Activated T-cell treated with anti-CD3 and anti-CD28 coated beads for 4 hours (primary cell): ENCODE results near the gene ALDH3B2.
"Not testable (repeated sequence)": the region's sequence is repeated elsewhere in the genome, so short reads cannot be mapped to it uniquely, and the experiment has no call there.

Source experiments
- DNase-seq: peaks from one replicate; pipeline ENCODE4 v3.0.0-alpha.2; 2020

ALDH3B2 gene

GRCh38 chr11:67628710-67629385 lies 45.6 kb downstream of the ALDH3B2 start:
- no peak for DNase-seq

- DNase-seq = no peak
Observed at GRCh38 chr11:67627812-67628624, 46.4 kb downstream of the ALDH3B2 start.

DNA sequence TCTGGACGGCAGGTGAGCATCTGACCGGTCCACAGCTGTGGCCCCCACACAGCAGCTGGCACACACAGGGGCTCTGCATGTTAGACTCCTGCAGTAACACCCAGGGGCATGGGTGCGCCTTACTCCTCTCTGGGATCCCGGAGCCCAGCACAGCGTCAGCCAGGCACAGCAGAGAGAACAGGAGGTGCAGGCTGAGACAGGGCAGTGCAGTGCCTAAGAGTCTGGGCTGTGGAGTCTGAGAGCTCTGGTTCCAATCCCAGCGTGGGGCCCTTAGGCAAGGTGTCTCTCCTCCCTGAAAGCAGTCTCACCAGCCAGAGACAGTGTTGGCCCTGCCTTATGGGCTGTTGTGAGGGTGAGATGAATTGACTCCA lies 47.0 kb downstream of the ALDH3B2 start:
- DNase-seq = no peak

DNA sequence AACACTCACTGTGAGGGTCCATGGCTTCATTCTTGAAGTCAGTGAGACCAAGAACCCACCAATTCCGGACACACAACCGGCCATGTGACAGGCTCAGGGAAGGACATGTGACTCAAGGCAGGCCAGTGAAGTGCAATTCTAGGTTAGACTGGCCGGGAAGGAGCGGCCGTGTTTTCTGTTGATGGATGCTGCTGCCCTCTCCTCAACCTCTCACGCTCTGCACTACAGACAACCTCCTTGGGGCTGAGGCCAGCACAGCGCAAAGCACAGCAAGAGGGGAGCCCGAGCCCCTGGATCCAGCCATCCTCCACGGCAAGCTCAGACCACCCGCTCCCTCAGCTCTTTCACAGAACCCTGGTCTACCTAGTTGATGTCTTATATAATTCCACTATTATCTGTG lies 47.5 kb downstream of the ALDH3B2 start:
- no peak for DNase-seq

- DNase-seq = not testable (repeated sequence)
Observed at GRCh38 chr11:67626131-67626833, 48.1 kb downstream of the ALDH3B2 start.

- not testable (repeated sequence) for DNase-seq
Observed at GRCh38 chr11:67623795-67624194, 50.6 kb downstream of the ALDH3B2 start.

DNA sequence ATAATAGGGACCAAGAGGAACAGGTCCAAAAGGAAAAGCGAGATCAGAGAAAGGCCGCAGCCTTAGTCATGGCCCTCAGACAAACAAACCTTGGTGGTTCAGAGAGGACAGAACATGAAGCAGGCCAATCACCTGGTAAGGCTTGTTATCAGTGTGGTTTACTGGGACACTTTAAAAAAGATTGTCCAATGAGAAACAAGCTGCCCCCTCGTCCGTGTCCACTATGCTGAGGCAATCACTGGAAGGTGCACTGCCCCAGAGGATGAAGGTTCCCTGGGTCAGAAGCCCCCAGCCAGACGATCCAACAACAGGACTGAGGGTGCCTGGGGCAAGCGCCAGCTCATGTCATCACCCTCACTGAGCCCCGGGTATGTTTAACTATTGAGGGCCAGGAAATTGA lies 51.5 kb downstream of the ALDH3B2 start:
- DNase-seq = not testable (repeated sequence)

GRCh38 chr11:67621928-67622327 lies 52.5 kb downstream of the ALDH3B2 start:
- not testable (repeated sequence) for DNase-seq

GRCh38 chr11:67620621-67621020 lies 53.8 kb downstream of the ALDH3B2 start:
- not testable (repeated sequence) for DNase-seq

DNA sequence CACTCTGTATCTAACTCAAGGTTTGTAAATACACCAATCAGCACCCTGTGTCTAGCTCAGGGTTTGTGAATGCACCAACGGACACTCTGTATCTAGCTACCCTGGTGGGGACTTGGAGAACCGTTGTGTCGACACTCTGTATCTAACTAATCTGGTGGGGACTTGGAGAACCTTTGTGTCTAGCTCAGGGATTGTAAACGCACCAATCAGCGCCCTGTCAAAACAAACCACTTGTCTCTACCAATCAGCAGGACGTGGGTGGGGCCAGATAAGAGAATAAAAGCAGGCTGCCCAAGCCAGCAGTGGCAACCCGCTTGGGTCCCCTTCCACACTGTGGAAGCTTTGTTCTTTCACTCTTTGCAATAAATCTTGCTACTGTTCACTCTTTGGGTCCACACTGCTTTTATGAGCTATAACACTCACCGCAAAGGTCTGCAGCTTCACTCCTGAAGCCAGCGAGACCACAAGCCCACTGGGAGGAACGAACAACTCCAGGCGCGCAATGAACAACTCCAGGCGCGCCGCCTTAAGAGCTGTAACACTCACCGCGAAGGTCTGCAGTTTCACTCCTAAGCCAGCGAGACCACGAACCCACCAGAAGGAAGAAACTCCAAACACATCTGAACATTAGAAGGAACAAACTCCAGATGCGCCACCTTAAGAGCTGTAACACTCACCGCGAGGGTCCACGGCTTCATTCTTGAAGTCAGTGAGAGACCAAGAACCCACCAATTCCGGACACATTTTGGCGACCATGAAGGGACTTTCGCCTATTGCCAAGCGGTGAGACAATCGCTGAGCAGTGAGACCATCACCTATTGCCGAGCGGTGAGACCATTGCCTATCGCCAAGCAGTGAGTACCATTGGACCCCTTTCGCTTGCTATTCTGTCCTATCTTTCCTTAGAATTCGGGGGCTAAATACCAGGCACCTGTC lies 54.5 kb downstream of the ALDH3B2 start:
- not testable (repeated sequence) for DNase-seq

GRCh38 chr11:67618901-67619659 lies 55.3 kb downstream of the ALDH3B2 start:
- not testable (repeated sequence) for DNase-seq

DNA sequence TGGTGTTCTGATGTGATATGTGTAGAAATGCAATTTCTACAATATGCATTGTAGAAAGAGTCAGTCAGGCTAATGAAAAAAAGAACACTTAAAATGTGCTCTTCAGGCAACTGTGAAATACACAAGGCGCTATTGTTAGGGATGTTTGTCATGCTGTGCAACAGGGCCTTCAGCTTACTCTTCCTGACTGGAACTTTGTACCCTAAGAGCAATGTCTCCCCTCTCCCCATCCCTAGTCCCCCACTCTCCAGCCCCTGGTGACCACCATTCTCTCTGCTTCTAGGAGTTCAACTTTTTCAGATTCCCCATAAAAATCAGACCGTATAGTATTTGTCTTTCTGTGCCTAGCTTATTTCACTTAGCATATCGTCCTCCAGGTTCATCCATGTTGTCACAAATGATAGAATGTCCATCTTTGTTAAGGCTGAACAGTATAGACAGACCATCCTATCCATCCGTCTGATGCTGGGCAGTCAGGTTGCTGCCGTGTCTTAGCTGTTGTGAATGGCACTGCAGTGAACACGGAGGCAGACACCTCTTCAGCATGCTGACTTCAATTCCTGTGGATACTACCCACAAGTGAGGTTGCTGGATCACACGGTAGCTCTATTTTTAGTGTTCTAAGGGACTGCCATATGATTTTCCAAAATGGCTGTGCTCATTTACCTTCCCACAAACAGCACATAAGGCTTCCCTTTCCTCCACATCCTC lies 57.0 kb downstream of the ALDH3B2 start:
- no peak for DNase-seq

GRCh38 chr11:67616431-67617242 lies 57.8 kb downstream of the ALDH3B2 start:
- no peak for DNase-seq

- DNase-seq = no peak
Observed at GRCh38 chr11:67615728-67616430, 58.5 kb downstream of the ALDH3B2 start.

- no peak for DNase-seq
Observed at GRCh38 chr11:67614730-67615714, 59.4 kb downstream of the ALDH3B2 start.

DNA sequence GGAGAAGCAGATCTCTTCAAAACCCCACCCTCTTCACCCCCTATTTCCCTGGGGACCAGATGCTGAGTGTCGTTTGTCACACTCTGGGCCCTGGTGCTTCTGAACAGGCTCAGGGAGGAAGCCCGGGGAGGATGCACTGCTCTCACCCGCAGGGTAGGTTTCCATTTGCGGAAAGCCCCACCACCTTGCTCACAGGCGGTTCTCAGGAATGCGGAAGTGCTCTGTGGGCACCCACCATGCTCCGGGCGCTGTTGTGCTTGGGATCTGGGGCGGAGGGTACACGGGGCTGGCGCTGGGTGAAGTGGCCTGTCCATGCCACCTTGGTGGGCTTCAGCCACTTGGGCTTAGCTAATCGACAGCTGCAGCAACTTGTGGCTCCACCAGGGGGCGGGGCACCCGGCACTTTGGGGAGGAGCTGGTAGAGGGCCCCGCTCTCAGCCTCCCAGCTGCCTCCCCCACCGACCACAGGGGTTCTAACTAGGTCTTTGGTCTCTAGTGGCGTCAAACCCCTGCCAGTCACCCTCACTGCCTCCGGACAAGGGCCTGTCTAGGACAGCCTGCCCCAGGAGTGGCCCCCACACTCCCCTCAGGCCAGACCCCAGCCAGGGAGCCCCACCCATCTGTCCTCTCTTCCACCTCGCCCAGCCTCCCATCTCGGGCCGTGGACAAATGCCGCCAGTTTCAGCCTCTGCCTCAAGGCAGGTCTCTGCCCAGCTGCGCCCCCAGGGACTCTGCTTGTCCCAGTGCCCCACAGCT lies 60.3 kb downstream of the ALDH3B2 start:
- peak; percentile 74 for DNase-seq

- no peak for DNase-seq
Observed at GRCh38 chr11:67613313-67613959, 61.0 kb downstream of the ALDH3B2 start.
